Choroid plexus epithelial cell (primary cell): ENCODE results near the gene TARS3.
"Not testable (repeated sequence)": the region's sequence is repeated elsewhere in the genome, so short reads cannot be mapped to it uniquely, and the experiment has no call there.

Experiments used
- DNase-seq: peaks from one replicate; pipeline ENCODE4 v3.0.0-alpha.2; 2010; ENCODE audit warnings: low read depth
- H3K4me3 ChIP-seq: 2 replicates; pipeline ENCODE4 v1.5.1; 2011; ENCODE audit warnings: low read depth, mild to moderate bottlenecking, control low read depth, low read length, moderate library complexity
- TF ChIP-seq, protein P1 (sequence below): conservative IDR thresholded peaks from 2 replicates; pipeline ENCODE4 v1.5.1; 2011; ENCODE audit warnings: low read depth, mild to moderate bottlenecking, control low read depth, inconsistent platforms, low read length, moderate library complexity

The TARS3 gene

DNA sequence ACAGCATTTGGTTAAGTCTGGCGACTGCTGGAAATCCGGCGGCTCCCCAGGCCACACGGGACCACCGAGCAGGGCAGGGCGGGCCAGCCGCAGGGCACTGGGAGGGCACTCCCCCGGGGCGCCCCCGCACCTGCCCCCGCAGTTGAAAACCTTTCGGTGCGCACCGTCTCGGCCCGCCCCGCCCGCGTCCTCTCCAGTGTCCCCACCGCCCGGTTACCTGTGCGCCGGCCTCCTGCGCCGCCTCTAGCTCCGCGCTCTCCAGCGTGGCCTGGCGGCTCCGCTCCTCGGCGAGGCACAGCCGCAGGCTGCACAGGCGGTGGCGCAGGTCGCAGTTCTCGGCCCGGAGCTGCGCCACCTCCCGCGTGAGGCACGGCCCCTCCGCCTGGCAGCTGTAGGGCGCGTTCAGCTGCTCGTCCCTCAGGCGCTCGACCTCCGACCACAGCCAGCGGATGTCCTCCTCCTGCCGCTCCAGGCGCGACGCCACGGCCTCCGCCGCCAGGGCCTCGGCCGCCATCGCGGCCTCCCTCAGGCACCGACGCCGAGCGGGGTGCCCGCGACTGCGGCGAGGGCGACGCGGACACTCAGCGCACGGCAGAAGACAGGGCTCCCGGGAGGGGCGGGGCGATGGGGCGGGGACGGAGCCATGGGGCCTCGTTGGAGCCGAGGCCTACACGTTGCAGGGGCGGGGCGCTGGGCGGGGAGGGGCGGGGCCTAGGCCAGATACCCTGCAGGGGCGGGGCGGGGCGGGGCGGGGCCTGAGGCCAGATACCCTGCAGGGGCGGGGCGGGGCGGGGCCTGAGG lies at the start of gene TARS3:
TARS3 (minus strand) TSS at position 600 of the 801 bp plus-strand sequence; CDS start at position 514, 86 bp downstream.
- TF ChIP-seq, protein P1, sequence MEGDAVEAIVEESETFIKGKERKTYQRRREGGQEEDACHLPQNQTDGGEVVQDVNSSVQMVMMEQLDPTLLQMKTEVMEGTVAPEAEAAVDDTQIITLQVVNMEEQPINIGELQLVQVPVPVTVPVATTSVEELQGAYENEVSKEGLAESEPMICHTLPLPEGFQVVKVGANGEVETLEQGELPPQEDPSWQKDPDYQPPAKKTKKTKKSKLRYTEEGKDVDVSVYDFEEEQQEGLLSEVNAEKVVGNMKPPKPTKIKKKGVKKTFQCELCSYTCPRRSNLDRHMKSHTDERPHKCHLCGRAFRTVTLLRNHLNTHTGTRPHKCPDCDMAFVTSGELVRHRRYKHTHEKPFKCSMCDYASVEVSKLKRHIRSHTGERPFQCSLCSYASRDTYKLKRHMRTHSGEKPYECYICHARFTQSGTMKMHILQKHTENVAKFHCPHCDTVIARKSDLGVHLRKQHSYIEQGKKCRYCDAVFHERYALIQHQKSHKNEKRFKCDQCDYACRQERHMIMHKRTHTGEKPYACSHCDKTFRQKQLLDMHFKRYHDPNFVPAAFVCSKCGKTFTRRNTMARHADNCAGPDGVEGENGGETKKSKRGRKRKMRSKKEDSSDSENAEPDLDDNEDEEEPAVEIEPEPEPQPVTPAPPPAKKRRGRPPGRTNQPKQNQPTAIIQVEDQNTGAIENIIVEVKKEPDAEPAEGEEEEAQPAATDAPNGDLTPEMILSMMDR, result no peak
- H3K4me3 ChIP-seq, result peak within 1 kb of the TSS; percentile 81
- peak; percentile 89 for DNase-seq

DNA sequence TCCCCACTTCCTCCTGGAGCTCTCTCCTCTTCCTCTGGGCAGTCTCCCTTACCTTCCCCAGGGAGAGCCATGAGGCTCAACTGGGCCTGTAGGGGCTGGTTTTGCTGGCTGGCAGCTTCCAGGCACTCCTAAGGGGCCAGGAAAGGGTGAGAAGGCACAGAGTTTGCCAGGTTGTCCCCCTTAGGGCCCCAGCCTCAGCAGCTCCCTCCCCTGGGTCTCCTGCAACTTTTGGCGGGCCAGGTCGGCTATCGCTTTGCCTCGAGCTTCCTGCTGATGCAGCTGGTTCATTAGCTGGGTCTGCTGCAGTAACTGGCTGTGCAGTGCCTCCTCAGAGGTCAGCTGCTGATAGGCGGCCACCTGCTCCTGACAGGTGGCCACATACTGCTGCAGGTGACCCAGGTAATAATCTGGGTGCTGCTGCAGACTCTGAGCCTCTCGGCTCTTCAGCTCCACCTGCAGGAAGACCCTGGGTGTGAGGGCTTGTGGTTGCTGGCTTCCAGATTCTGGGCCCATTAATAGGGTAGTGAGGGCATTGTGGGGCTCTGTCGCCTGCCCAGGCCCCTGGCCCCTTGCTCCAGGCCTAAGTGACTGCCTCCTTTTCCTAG lies 49.3 kb upstream of the TARS3 start:
- H3K4me3 ChIP-seq, result no peak overlapping the region
- peak; percentile 9 for DNase-seq
- TF ChIP-seq, protein P1, result peak; percentile 50

DNA sequence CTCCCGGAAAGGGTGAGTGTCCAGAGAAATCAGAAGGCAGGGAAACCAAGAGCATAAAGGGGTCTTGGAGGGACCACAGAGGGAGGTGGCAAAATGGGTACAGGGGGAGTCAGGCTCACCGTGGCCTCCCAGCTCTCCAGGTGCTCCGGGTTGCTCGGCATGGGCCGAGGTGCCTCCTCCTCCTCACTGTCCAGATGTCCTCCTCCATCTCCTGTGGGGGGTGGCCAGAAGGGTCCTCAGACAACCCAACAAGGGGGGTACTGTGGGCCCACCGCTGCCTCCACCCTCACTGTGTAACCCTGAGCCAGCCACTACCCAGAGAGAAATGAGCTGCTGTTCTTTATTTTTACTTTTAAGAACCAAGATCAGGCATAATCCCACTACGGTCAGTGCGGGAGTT lies 48.6 kb upstream of the TARS3 start:
- no peak overlapping the region for H3K4me3 ChIP-seq
- TF ChIP-seq, protein P1, result no peak
- DNase-seq, result no peak

DNA sequence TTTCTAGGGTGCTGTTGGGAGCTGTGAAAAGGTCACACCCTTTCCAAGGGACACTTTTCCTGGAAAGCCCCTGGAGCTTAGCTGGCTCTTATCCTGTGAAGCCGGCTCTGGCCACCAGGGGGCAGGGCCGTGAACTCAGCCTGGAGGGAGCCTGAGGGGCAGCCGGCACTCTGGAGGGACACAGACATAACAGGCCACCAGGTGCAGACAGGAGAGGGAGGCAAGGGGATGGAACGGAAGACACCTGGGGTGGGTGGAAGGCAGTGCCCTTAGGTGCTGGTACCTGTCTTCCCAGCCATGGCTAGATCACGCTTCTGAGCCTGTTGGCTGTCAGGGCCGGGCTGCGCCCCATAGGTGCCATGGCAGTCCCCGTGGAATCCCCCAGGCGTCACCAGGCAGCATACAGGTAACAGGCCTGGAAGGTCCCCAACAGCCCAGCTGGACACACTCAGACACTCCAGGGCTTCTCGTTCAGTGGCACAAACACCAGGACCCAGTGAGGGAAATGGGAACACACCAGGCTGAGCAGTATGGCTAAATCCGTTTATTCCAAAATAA lies 42.9 kb upstream of the TARS3 start:
- not testable (repeated sequence) for H3K4me3 ChIP-seq, DNase-seq

DNA sequence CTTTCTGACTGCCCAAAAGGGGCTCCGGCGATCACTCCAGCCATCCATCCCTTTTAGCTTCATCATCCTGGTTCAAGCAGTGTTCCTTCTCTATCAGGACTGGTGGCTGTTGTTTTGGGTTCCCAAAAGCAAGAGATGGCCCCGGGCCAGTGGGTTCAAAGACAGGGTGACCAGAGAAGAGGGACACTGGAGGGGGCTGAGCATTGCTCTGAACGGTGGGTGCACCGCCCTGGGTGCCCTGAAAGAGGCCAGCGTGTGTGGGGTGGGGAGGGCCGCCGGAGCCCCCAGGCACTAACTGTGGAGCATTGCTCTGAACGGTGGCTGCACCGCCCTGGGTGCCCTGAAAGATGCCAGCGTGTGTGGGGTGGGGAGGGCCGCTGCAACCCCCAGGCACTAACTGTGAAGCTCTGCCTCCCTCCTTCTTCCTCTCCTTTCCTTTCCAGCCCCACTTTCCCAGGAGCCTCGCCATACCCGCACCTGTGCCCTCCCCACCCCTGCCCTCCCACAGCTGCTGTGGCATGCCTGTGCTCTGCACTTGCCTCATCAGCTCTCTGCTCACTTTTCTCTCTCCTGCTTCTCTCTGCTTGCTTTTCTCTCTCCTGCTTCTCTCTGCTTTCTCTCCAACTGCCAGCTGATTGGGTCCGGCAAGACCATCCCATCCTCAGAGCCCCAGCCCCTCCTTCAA lies 41.6 kb upstream of the TARS3 start:
- TF ChIP-seq, protein P1, result no peak
- no peak for DNase-seq
- no peak overlapping the region for H3K4me3 ChIP-seq

DNA sequence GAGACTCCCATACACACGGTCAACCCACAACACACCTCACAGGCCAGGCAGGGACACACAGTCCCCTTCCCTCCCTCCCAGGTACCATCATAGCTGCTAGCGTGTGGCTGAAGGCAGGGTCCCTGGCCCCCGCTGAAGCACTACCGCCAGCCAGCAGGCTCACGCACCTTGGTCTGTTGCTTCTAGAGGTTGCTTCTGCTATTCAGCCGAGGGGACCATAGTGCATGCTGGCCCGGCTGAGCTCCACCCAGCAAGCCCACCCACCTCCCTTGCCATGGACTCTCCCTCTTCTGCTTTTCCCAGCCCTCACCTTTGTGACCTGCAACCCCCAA lies 41.0 kb upstream of the TARS3 start:
- not testable (repeated sequence) for DNase-seq

DNA sequence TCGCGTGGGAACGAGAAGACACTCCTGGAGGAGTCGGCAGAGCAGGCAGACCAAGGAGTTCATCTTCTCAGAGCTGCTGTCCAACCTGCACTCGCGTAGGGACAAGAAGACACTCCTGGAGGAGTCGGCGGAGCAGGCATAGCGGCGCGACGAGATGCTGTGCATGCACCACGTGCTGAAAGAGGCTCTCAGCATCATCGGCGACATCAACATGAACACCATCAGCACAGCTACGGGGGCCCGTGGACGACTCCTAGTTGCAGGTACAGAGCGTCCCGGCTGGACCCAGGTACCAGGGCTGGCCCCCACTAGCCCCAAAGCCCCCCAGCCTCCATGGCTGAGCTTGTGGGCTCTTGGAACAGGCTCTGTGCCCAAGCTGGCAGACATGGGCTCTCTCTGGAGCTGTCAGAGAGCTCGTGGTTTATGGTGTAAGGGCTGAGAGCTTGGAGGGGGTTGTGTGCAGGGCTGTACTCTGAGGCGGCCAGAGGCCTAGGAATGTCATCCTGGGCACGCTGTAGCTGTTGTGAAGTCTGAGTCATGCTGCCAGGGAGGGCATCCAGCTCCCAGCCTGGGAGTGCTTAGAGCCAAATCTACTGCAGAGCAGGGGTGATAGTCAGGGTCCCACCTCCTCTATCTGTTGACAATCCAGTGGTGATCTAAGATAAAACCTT lies 40.5 kb upstream of the TARS3 start:
- H3K4me3 ChIP-seq, DNase-seq: not testable (repeated sequence)

More for the DNA sequence above, 41.0 kb upstream of the TARS3 start:
- H3K4me3 ChIP-seq, result not testable (repeated sequence)

DNA sequence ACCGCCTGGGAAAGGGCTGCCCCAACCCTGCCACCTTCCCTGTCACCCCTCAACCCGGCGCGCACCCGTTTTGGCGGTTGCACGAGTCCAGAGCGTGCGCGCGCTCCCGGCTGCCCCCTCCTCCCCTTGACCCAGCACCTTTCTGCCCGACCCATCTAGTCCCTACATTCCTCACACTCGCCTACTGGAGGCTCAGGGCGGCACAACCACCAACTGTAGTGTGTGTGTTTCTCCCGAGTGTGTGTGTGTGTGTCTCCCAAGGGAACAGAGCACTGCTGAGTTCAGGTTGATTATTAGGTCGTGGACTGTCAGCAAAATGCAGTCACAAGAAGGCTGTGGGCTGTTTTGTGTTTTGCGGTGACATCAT lies 22.4 kb upstream of the TARS3 start:
- not testable (repeated sequence) for DNase-seq, H3K4me3 ChIP-seq

DNA sequence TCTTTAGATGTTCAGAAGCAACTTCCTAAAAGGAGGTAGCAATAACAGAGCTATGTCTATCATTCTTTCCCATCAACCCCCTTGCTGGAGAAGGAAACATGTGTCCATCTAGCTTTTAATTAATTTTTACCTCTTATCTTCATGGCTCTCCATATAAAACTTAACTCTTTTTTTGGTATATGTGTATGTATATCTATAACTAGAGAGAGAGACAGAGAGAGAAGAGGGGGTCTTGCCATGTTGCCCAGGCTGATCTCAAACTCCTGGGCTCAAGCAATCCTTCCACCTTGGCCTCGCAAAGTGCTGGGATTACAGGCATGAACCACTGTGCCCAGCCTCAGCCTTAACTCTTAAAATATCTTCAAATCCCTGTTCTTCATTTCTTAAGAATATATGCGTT lies 10.6 kb upstream of the TARS3 start:
- not testable (repeated sequence) for DNase-seq, H3K4me3 ChIP-seq
